MCF 10A (cell line): Measurements from ENCODE around the gene PGP. TPM values are rescaled to one million over a fixed set of nuclear protein-coding genes. Genes with fewer than 3 reads are reported as not detected.

Experiments
- BruUV-seq: library from RNA; stranded (reverse); fragments of 400-500 nt; replicated peaks from 2 replicates; lab custom pipeline; 2021; lab: Mats Ljungman, UMichigan
- CTCF ChIA-PET: fragments of 300-600 bp; sonication (Branson Sonifier 250); formaldehyde crosslinking; extraction: SDS; loops from one replicate; lab custom pipeline; 2021; ENCODE audit warnings: antibody characterized with exemption, inconsistent platforms; lab: Yijun Ruan, JAX
- POLR2A ChIA-PET: fragments of 300-600, 350-650 bp; sonication (Branson Sonifier 250); formaldehyde crosslinking; extraction: SDS; loops from one replicate; lab custom pipeline; 2020; ENCODE audit warnings: antibody characterized with exemption, inconsistent platforms; lab: Yijun Ruan, JAX
- DNase-seq: peaks from one replicate; pipeline ENCODE4 v3.0.0-alpha.2; 2018; ENCODE audit not compliant: unreplicated experiment
- H3K27ac Mint-ChIP-seq: one replicate; pipeline ENCODE4 v1.8.0; 2022; ENCODE audit warnings: mild to moderate bottlenecking, low read depth, mixed read lengths; ENCODE audit not compliant: unreplicated experiment
- H3K27me3 Mint-ChIP-seq: one replicate; pipeline ENCODE4 v1.8.0; 2022; ENCODE audit warnings: mixed read lengths; ENCODE audit not compliant: insufficient read depth, unreplicated experiment
- H3K36me3 Mint-ChIP-seq: one replicate; pipeline ENCODE4 v1.8.0; 2022; ENCODE audit warnings: mild to moderate bottlenecking, moderate library complexity, mixed read lengths; ENCODE audit not compliant: insufficient read depth, unreplicated experiment
- H3K4me1 Mint-ChIP-seq: one replicate; pipeline ENCODE4 v1.8.0; 2022; ENCODE audit warnings: mixed read lengths; ENCODE audit not compliant: insufficient read depth, unreplicated experiment
- H3K4me3 Mint-ChIP-seq: one replicate; pipeline ENCODE4 v1.8.0; 2022; ENCODE audit warnings: mild to moderate bottlenecking, moderate library complexity, mixed read lengths; ENCODE audit not compliant: unreplicated experiment
- H3K9me3 Mint-ChIP-seq: one replicate; pipeline ENCODE4 v1.8.0; 2022; ENCODE audit warnings: mixed read lengths; ENCODE audit not compliant: unreplicated experiment
- intact Hi-C: fragments of 100-400 bp; cut with micrococcal nuclease; formaldehyde crosslinking; loops from 2 replicates; pipeline ENCODE4 v1.14.1; 2022
- total RNA-seq: library from RNA; stranded (reverse); gene quantifications from 2 replicates; pipeline ENCODE4 v1.2.3, GENCODE V29; 2022
- TF ChIP-seq, protein P1 (sequence below): fragments of 200-600 bp; IDR thresholded peaks from one replicate; pipeline ENCODE4 v1.8.0; 2022; ENCODE audit warnings: antibody characterized with exemption, mild to moderate bottlenecking; ENCODE audit not compliant: unreplicated experiment

Gene PGP
- total RNA-seq, 1 experiment from 2014 or later: 12.0 TPM

- no peaks in the 10 kb centered on the region for H3K27me3 Mint-ChIP-seq
- H3K4me3 Mint-ChIP-seq: no peak overlapping the region
- TF ChIP-seq, protein P1, sequence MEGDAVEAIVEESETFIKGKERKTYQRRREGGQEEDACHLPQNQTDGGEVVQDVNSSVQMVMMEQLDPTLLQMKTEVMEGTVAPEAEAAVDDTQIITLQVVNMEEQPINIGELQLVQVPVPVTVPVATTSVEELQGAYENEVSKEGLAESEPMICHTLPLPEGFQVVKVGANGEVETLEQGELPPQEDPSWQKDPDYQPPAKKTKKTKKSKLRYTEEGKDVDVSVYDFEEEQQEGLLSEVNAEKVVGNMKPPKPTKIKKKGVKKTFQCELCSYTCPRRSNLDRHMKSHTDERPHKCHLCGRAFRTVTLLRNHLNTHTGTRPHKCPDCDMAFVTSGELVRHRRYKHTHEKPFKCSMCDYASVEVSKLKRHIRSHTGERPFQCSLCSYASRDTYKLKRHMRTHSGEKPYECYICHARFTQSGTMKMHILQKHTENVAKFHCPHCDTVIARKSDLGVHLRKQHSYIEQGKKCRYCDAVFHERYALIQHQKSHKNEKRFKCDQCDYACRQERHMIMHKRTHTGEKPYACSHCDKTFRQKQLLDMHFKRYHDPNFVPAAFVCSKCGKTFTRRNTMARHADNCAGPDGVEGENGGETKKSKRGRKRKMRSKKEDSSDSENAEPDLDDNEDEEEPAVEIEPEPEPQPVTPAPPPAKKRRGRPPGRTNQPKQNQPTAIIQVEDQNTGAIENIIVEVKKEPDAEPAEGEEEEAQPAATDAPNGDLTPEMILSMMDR: no peak
- H3K27ac Mint-ChIP-seq: no peak overlapping the region
- ChIA-PET CTCF (no interaction called here), POLR2A (interaction anchor here (1.1 kb wide), 1 partner anchor 16 kb away, joined by 3 read pairs; no protein-coding TSS in a partner anchor)
- H3K9me3 Mint-ChIP-seq: no peaks in the 10 kb centered on the region
- H3K4me1 Mint-ChIP-seq: no peaks in the 10 kb centered on the region
- BruUV-seq: no TSS peak
- intact Hi-C loops: no loop called here
- DNase-seq: no peak
- no peaks in the 10 kb centered on the region for H3K36me3 Mint-ChIP-seq
These were observed 24.5 kb downstream of the PGP start for GRCh38 chr16:2190002-2190658.

- Mint-ChIP-seq H3K4me3 (no peak overlapping the region), H3K4me1 (no peaks in the 10 kb centered on the region), H3K9me3 (no peaks in the 10 kb centered on the region), H3K27me3 (no peaks in the 10 kb centered on the region), H3K27ac (no peak overlapping the region), H3K36me3 (no peaks in the 10 kb centered on the region)
- TF ChIP-seq, protein P1: no peak
- BruUV-seq: no TSS peak
- POLR2A ChIA-PET: interaction anchor here (0.6 to 1.1 kb wide), 3 partner anchors 16 to 393 kb away, joined by 3 read pairs; no protein-coding TSS in a partner anchor
- DNase-seq: no peak
- CTCF ChIA-PET: no interaction called here
- intact Hi-C loops: no loop called here
These were observed 25.3 kb downstream of the PGP start for GRCh38 chr16:2189252-2189893.

DNA sequence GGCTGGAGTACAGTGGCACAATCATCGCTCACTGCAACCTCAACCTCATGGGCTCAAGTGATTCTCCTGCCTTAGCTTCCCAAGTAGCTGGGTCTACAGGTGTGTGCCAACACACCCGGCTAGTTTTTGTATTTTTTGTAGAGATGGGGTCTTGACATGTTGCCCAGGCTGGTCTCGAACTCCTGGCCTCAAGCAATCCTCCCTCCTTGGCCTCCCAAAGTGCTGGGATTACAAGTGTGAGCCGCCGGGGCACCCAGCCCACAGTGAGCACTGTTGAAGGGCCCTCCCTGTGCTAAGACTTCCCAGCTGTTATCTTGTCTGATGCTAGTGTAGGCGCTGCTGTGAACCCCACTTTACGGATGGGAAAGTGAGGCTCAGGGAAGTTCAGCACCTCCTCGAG is 26.2 kb downstream of the PGP start:
- no peaks in the 10 kb centered on the region for H3K36me3 Mint-ChIP-seq
- DNase-seq: no peak
- ChIA-PET POLR2A (interaction anchor here (1.0 kb wide), 1 partner anchor 41 kb away, joined by 3 read pairs; no protein-coding TSS in a partner anchor), CTCF (interaction anchor here (0.7 kb wide), 1 partner anchor 37 kb away, joined by 3 read pairs; no protein-coding TSS in a partner anchor)
- H3K27me3 Mint-ChIP-seq: no peaks in the 10 kb centered on the region
- H3K4me1 Mint-ChIP-seq: no peaks in the 10 kb centered on the region
- intact Hi-C loops: no loop called here
- TF ChIP-seq, protein P1: no peak
- no peaks in the 10 kb centered on the region for H3K9me3 Mint-ChIP-seq
- no TSS peak for BruUV-seq
- no peak overlapping the region for H3K27ac Mint-ChIP-seq
- no peak overlapping the region for H3K4me3 Mint-ChIP-seq

- Mint-ChIP-seq H3K36me3 (no peaks in the 10 kb centered on the region), H3K27ac (no peak overlapping the region), H3K27me3 (no peaks in the 10 kb centered on the region), H3K4me1 (peaks cover 3% of the 10 kb centered on the region), H3K4me3 (no peak overlapping the region), H3K9me3 (no peaks in the 10 kb centered on the region)
- TF ChIP-seq, protein P1: no peak
- POLR2A ChIA-PET: interaction anchor here (0.8 kb wide), 1 partner anchor 32 kb away, joined by 4 read pairs; the partner anchor contains the start of gene TRAF7
- intact Hi-C loops: no loop called here
- CTCF ChIA-PET: no interaction called here
- DNase-seq: no peak
- BruUV-seq: no TSS peak
These were observed 27.4 kb downstream of the PGP start for GRCh38 chr16:2187212-2187611.
